ENCODE measurements around the gene PKD1. TPM values are rescaled to one million over a fixed set of nuclear protein-coding genes. Genes with fewer than 3 reads are reported as not detected.
"Not testable (repeated sequence)": the region's sequence is repeated elsewhere in the genome, so short reads cannot be mapped to it uniquely, and the experiment has no call there.

PKD1 gene
- 100 to 1,000 TPM in 1 of 2 donors, 10 to 100 TPM in 1; 71.8 to 122 TPM for total RNA-seq

- not testable (repeated sequence) for H3K36me3 Mint-ChIP-seq (ENCODE audit: low read depth); H3K27me3 Mint-ChIP-seq; H3K9me3 Mint-ChIP-seq; H3K4me1 Mint-ChIP-seq
- Mint-ChIP-seq H3K4me3 (peak within 1 kb of the TSS; percentile 93), H3K27ac (peak within 1 kb of the TSS; percentile 89)
- ATAC-seq (replicated peaks) = peak; percentile 91
Observed at GRCh38 chr16:2135770-2136490, at the start of gene PKD1. PKD1 (minus strand) TSS chr16:2135898; CDS start chr16:2135689, 209 bp downstream.

GRCh38 chr16:2184962-2185361 lies 49.3 kb upstream of the PKD1 start:
- ATAC-seq (replicated peaks) = no peak
- Mint-ChIP-seq H3K27me3 (no peaks in the 10 kb centered on the region), H3K4me1 (no peaks in the 10 kb centered on the region), H3K36me3 (ENCODE audit: low read depth) (no peaks in the 10 kb centered on the region), H3K27ac (no peak overlapping the region), H3K4me3 (no peak overlapping the region), H3K9me3 (no peaks in the 10 kb centered on the region)

GRCh38 chr16:2184346-2184745 lies 48.6 kb upstream of the PKD1 start:
- Mint-ChIP-seq H3K4me1 (no peaks in the 10 kb centered on the region), H3K36me3 (ENCODE audit: low read depth) (no peaks in the 10 kb centered on the region)

GRCh38 chr16:2183671-2184070 lies 48.0 kb upstream of the PKD1 start:
- ATAC-seq (replicated peaks) = no peak

More at GRCh38 chr16:2184346-2184745, 48.6 kb upstream of the PKD1 start:
- H3K4me3 Mint-ChIP-seq = no peak overlapping the region
- H3K27me3 Mint-ChIP-seq = no peaks in the 10 kb centered on the region
- H3K9me3 Mint-ChIP-seq = no peaks in the 10 kb centered on the region
- ATAC-seq (replicated peaks) = no peak
- no peak overlapping the region for H3K27ac Mint-ChIP-seq

GRCh38 chr16:2181952-2182351 lies 46.3 kb upstream of the PKD1 start:
- Mint-ChIP-seq H3K27me3 (no peaks in the 10 kb centered on the region), H3K4me3 (no peak overlapping the region), H3K27ac (no peak overlapping the region), H3K36me3 (ENCODE audit: low read depth) (no peaks in the 10 kb centered on the region), H3K9me3 (no peaks in the 10 kb centered on the region), H3K4me1 (no peaks in the 10 kb centered on the region)
- no peak for ATAC-seq (replicated peaks)

More at GRCh38 chr16:2183671-2184070, 48.0 kb upstream of the PKD1 start:
- Mint-ChIP-seq H3K9me3 (no peaks in the 10 kb centered on the region), H3K36me3 (ENCODE audit: low read depth) (no peaks in the 10 kb centered on the region), H3K4me1 (no peaks in the 10 kb centered on the region), H3K27ac (no peak overlapping the region), H3K27me3 (no peaks in the 10 kb centered on the region), H3K4me3 (no peak overlapping the region)

GRCh38 chr16:2180962-2181923 lies 45.5 kb upstream of the PKD1 start:
- no peak for ATAC-seq (replicated peaks)
- Mint-ChIP-seq H3K9me3 (no peaks in the 10 kb centered on the region), H3K4me3 (no peak overlapping the region)

GRCh38 chr16:2180461-2180860 lies 44.8 kb upstream of the PKD1 start:
- Mint-ChIP-seq H3K4me1 (no peaks in the 10 kb centered on the region), H3K27ac (no peak overlapping the region), H3K36me3 (ENCODE audit: low read depth) (peaks cover 6% of the 10 kb centered on the region), H3K9me3 (no peaks in the 10 kb centered on the region), H3K27me3 (no peaks in the 10 kb centered on the region), H3K4me3 (no peak overlapping the region)
- no peak for ATAC-seq (replicated peaks)

More at GRCh38 chr16:2180962-2181923, 45.5 kb upstream of the PKD1 start:
- H3K27ac Mint-ChIP-seq = no peak overlapping the region
- H3K36me3 Mint-ChIP-seq (ENCODE audit: low read depth) = no peaks in the 10 kb centered on the region
- no peaks in the 10 kb centered on the region for H3K27me3 Mint-ChIP-seq
- no peaks in the 10 kb centered on the region for H3K4me1 Mint-ChIP-seq

GRCh38 chr16:2179576-2179975 lies 43.9 kb upstream of the PKD1 start:
- Mint-ChIP-seq H3K4me1 (no peaks in the 10 kb centered on the region), H3K36me3 (ENCODE audit: low read depth) (peaks cover 6% of the 10 kb centered on the region), H3K27ac (no peak overlapping the region), H3K4me3 (no peak overlapping the region), H3K9me3 (no peaks in the 10 kb centered on the region), H3K27me3 (no peaks in the 10 kb centered on the region)
- ATAC-seq (replicated peaks) = no peak

- ATAC-seq (replicated peaks) = no peak
- H3K9me3 Mint-ChIP-seq = no peaks in the 10 kb centered on the region
- peaks cover 11% of the 10 kb centered on the region for H3K36me3 Mint-ChIP-seq (ENCODE audit: low read depth)
- H3K4me1 Mint-ChIP-seq = no peaks in the 10 kb centered on the region
- no peak overlapping the region for H3K27ac Mint-ChIP-seq
- no peak overlapping the region for H3K4me3 Mint-ChIP-seq
- no peaks in the 10 kb centered on the region for H3K27me3 Mint-ChIP-seq
Observed at GRCh38 chr16:2179107-2179501, 43.4 kb upstream of the PKD1 start.

- no peaks in the 10 kb centered on the region for H3K27me3 Mint-ChIP-seq
- no peak overlapping the region for H3K27ac Mint-ChIP-seq
- no peak overlapping the region for H3K4me3 Mint-ChIP-seq
- H3K4me1 Mint-ChIP-seq = no peaks in the 10 kb centered on the region
- H3K9me3 Mint-ChIP-seq = no peaks in the 10 kb centered on the region
- peaks cover 16% of the 10 kb centered on the region for H3K36me3 Mint-ChIP-seq (ENCODE audit: low read depth)
- ATAC-seq (replicated peaks) = peak; percentile 54
Observed at GRCh38 chr16:2178321-2179106, 42.8 kb upstream of the PKD1 start.

GRCh38 chr16:2177561-2177960 lies 41.9 kb upstream of the PKD1 start:
- H3K4me1 Mint-ChIP-seq = no peaks in the 10 kb centered on the region
- H3K27ac Mint-ChIP-seq = no peak overlapping the region
- no peak overlapping the region for H3K4me3 Mint-ChIP-seq
- no peaks in the 10 kb centered on the region for H3K27me3 Mint-ChIP-seq
- H3K9me3 Mint-ChIP-seq = no peaks in the 10 kb centered on the region
- H3K36me3 Mint-ChIP-seq (ENCODE audit: low read depth) = peaks cover 16% of the 10 kb centered on the region
- no peak for ATAC-seq (replicated peaks)

GRCh38 chr16:2177101-2177500 lies 41.4 kb upstream of the PKD1 start:
- Mint-ChIP-seq H3K4me3 (no peak overlapping the region), H3K27me3 (no peaks in the 10 kb centered on the region), H3K36me3 (ENCODE audit: low read depth) (peaks cover 16% of the 10 kb centered on the region), H3K9me3 (no peaks in the 10 kb centered on the region), H3K27ac (no peak overlapping the region), H3K4me1 (no peaks in the 10 kb centered on the region)
- ATAC-seq (replicated peaks) = no peak

- H3K4me1 Mint-ChIP-seq = no peaks in the 10 kb centered on the region
- no peak for ATAC-seq (replicated peaks)
Observed at GRCh38 chr16:2176047-2176446, 40.3 kb upstream of the PKD1 start.

GRCh38 chr16:2175454-2175853 lies 39.8 kb upstream of the PKD1 start:
- H3K9me3 Mint-ChIP-seq = no peaks in the 10 kb centered on the region
- no peaks in the 10 kb centered on the region for H3K4me1 Mint-ChIP-seq
- H3K27me3 Mint-ChIP-seq = no peaks in the 10 kb centered on the region
- no peak overlapping the region for H3K4me3 Mint-ChIP-seq
- peaks cover 16% of the 10 kb centered on the region for H3K36me3 Mint-ChIP-seq (ENCODE audit: low read depth)
- no peak for ATAC-seq (replicated peaks)
- no peak overlapping the region for H3K27ac Mint-ChIP-seq

More at GRCh38 chr16:2176047-2176446, 40.3 kb upstream of the PKD1 start:
- peaks cover 16% of the 10 kb centered on the region for H3K36me3 Mint-ChIP-seq (ENCODE audit: low read depth)
- no peak overlapping the region for H3K4me3 Mint-ChIP-seq
- no peaks in the 10 kb centered on the region for H3K27me3 Mint-ChIP-seq
- no peak overlapping the region for H3K27ac Mint-ChIP-seq
- H3K9me3 Mint-ChIP-seq = no peaks in the 10 kb centered on the region
